Lower leg skin (tissue), 4 donors: ENCODE results near the gene MAP1B. TPM values are rescaled to one million over a fixed set of nuclear protein-coding genes. Genes with fewer than 3 reads are reported as not detected.
A peak's percentile ranks its signal among the peaks of the same experiment; 100 is the strongest.

Source experiments
- DNase-seq, 2 donors: peaks; one replicate each; pipeline ENCODE4 v3.0.0-alpha.2; 2019; ENCODE audit warnings: low spot score in 2 of 2
- H3K4me3 ChIP-seq: fragments of 200-600 bp; sonication (generic); 2 replicates; pipeline ENCODE4 v1.5.1; 2017; ENCODE audit warnings: mild to moderate bottlenecking, low read depth; ENCODE audit not compliant: poor library complexity, severe bottlenecking
- CTCF ChIP-seq, 3 donors: fragments of 450-650 bp; IDR thresholded peaks; one replicate each; pipeline ENCODE4 v1.5.1; 2016; ENCODE audit warnings: antibody characterized with exemption in 3 of 3, mild to moderate bottlenecking in 3 of 3, moderate library complexity in 2 of 3
- POLR2A ChIP-seq, 2 donors: fragments of 450-650 bp; IDR thresholded peaks; one replicate each; pipeline ENCODE4 v1.6.1; 2016 to 2017; ENCODE audit warnings: antibody characterized with exemption in 2 of 2, mild to moderate bottlenecking in 1 of 2, moderate library complexity in 1 of 2
- WGBS, 2 donors: methylation state at CpG; one replicate each; pipeline ENCODE4 v1.1.5; 2018; 5-methylcytosine and 5-hydroxymethylcytosine counted together
- intact Hi-C: fragments of 100-400 bp; cut with DNase I; formaldehyde crosslinking; loops from one replicate; pipeline ENCODE4 v1.15.0; 2023; ENCODE audit warnings: low total_unique reads
- total RNA-seq, 4 donors: library from RNA; depleted of rRNA; stranded (reverse); fragments of >200 nt; gene quantifications; one replicate each; pipeline ENCODE4 v1.1.0, GENCODE V29; 2016

MAP1B gene
- total RNA-seq, 4 donors from 2014 or later, result 26.3 to 218 (median 73.9) TPM

GRCh38 chr5:72092074-72092473 is 15.2 kb upstream of the MAP1B start:
- no peak for DNase-seq
- H3K4me3 ChIP-seq, result no peak overlapping the region
- intact Hi-C loops, result no loop called here
- TF ChIP-seq POLR2A (IDR thresholded peaks at IDR 0.05) (no peak), CTCF (IDR thresholded peaks at IDR 0.05) (no peak)
- WGBS, 2 donors, result 84 to 94% methylated on average over 1 of the region's 1 CpG

DNA sequence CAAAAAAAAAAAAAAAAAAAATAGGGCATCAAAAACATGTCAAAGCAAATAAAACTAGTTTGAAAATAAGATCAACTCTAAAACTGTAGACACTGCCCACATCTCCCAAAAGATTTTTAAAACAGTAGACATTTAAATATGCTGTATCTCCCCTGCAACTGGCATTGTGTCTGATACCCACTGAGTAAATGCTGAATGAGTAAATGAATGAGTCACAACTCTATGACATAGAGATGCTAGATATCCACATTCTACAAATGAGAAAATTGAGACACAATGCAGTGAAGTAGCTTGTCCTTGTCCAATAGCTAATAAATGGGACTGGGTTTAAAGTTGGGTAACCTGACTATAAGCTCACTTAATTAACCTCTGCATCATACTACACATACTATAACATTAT is 14.1 kb upstream of the MAP1B start:
- no peak overlapping the region for H3K4me3 ChIP-seq
- intact Hi-C loops, result no loop called here
- no peak for DNase-seq
- TF ChIP-seq POLR2A (IDR thresholded peaks at IDR 0.05) (no peak), CTCF (IDR thresholded peaks at IDR 0.05) (no peak)

DNA sequence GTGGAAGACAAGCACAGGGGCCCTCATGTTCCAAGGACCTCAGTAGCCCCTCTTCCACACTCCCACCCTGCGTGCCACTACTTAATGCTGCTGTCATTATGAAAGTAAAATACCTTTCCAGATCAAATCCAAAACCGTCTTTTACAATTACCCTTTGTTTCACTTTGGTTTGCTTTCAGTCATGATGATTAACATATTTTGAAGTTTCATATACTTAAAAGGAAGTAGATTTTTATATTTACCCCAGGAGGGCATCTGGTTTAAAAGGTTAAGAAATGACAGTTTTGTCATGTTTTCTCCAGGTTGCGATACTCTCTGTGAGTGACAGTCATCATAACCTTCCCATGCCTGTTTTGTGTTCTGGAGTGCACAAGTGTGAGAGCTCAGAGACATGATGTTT is 13.5 kb upstream of the MAP1B start:
- TF ChIP-seq CTCF (IDR thresholded peaks at IDR 0.05), result no peak
- intact Hi-C loops, result no loop called here
- DNase-seq, result no peak
- 77 to 83% methylated on average over 3 of the region's 3 CpGs for WGBS, 2 donors
- no peak overlapping the region for H3K4me3 ChIP-seq

GRCh38 chr5:72096602-72097188 is 10.6 kb upstream of the MAP1B start:
- WGBS, 2 donors, result 77 to 86% methylated on average over 6 of the region's 6 CpGs

GRCh38 chr5:72101828-72102227 is 5.4 kb upstream of the MAP1B start:
- no peak overlapping the region for H3K4me3 ChIP-seq
- intact Hi-C loops, result no loop called here
- TF ChIP-seq POLR2A (IDR thresholded peaks at IDR 0.05), result no peak
- TF ChIP-seq CTCF (IDR thresholded peaks at IDR 0.05), result no peak
- DNase-seq, result no peak
- WGBS, 2 donors, result 64 to 100% methylated on average over 1 of the region's 1 CpG

More at GRCh38 chr5:72096602-72097188, 10.6 kb upstream of the MAP1B start:
- no peak overlapping the region for H3K4me3 ChIP-seq
- no peak for TF ChIP-seq POLR2A (IDR thresholded peaks at IDR 0.05)
- no peak for TF ChIP-seq CTCF (IDR thresholded peaks at IDR 0.05)
- intact Hi-C loops, result no loop called here
- DNase-seq, result no peak

GRCh38 chr5:72106817-72107130 is 501 bp upstream of the MAP1B start:
- no peak for DNase-seq
- peak overlapping the region; percentile 69 for H3K4me3 ChIP-seq
- intact Hi-C loops, result no loop called here
- no peak for TF ChIP-seq POLR2A (IDR thresholded peaks at IDR 0.05)
- TF ChIP-seq CTCF (IDR thresholded peaks at IDR 0.05), result no peak
- 22 to 28% methylated on average over 11 of the region's 11 CpGs for WGBS, 2 donors
